ENCODE measurements around the gene CACNA1I.

The CACNA1I gene

GRCh38 chr22:39723463-39723862 is 152.9 kb downstream of the CACNA1I start:
- no peak for DNase-seq (ENCODE audit: low read depth in 2 of 2)
- TF ChIP-seq CTCF (IDR thresholded peaks at IDR 0.05; ENCODE audit: low read depth, low read length) = no peak
- no peak overlapping the region for H3K4me3 ChIP-seq (replicated peaks in 1 of 2; ENCODE audit: low read depth in 2 of 2, low read length in 2 of 2)

GRCh38 chr22:39723899-39724351 is 153.4 kb downstream of the CACNA1I start:
- no peak for TF ChIP-seq CTCF (IDR thresholded peaks at IDR 0.05; ENCODE audit: low read depth, low read length)
- peak; percentile 25 to 64 for DNase-seq (ENCODE audit: low read depth in 2 of 2)
- no peak overlapping the region for H3K4me3 ChIP-seq (replicated peaks in 1 of 2; ENCODE audit: low read depth in 2 of 2, low read length in 2 of 2)

- H3K4me3 ChIP-seq (replicated peaks in 1 of 2; ENCODE audit: low read depth in 2 of 2, low read length in 2 of 2) = no peak overlapping the region
- DNase-seq (ENCODE audit: low read depth in 2 of 2) = no peak
- TF ChIP-seq CTCF (IDR thresholded peaks at IDR 0.05; ENCODE audit: low read depth, low read length) = no peak
Observed at GRCh38 chr22:39724390-39724789, 153.8 kb downstream of the CACNA1I start.

GRCh38 chr22:39724857-39725256 is 154.3 kb downstream of the CACNA1I start:
- no peak for DNase-seq (ENCODE audit: low read depth in 2 of 2)
- no peak overlapping the region for H3K4me3 ChIP-seq (replicated peaks in 1 of 2; ENCODE audit: low read depth in 2 of 2, low read length in 2 of 2)

GRCh38 chr22:39725351-39726035 is 154.9 kb downstream of the CACNA1I start:
- no peak for TF ChIP-seq CTCF (IDR thresholded peaks at IDR 0.05; ENCODE audit: low read depth, low read length)
- no peak for DNase-seq (ENCODE audit: low read depth in 2 of 2)
- H3K4me3 ChIP-seq (replicated peaks in 1 of 2; ENCODE audit: low read depth in 2 of 2, low read length in 2 of 2) = no peak overlapping the region

More at GRCh38 chr22:39724857-39725256, 154.3 kb downstream of the CACNA1I start:
- no peak for TF ChIP-seq CTCF (IDR thresholded peaks at IDR 0.05; ENCODE audit: low read depth, low read length)

- no peak for DNase-seq (ENCODE audit: low read depth in 2 of 2)
- TF ChIP-seq CTCF (IDR thresholded peaks at IDR 0.05; ENCODE audit: low read depth, low read length) = no peak
Observed at GRCh38 chr22:39727541-39727940, 157.0 kb downstream of the CACNA1I start.

More at GRCh38 chr22:39727541-39727940, 157.0 kb downstream of the CACNA1I start:
- no peak overlapping the region for H3K4me3 ChIP-seq (replicated peaks in 1 of 2; ENCODE audit: low read depth in 2 of 2, low read length in 2 of 2)
